Smooth muscle cell (in vitro differentiated cells): Measurements from ENCODE around the gene GRM3. TPM values are rescaled to one million over a fixed set of nuclear protein-coding genes. Genes with fewer than 3 reads are reported as not detected.

Experiments
- DNase-seq: peaks from one replicate; lab custom pipeline; 2025; ENCODE audit not compliant: unreplicated experiment; lab: John Stamatoyannopoulos, UW
- H2AFZ ChIP-seq: fragments of 200-600 bp; sonication (generic); 2 replicates; pipeline ENCODE4 v1.6.0; 2016; ENCODE audit warnings: antibody characterized with exemption, low read depth, mild to moderate bottlenecking
- H3F3A ChIP-seq: fragments of 200-600 bp; sonication (generic); 2 replicates; pipeline ENCODE4 v1.6.0; 2017; ENCODE audit warnings: antibody characterized with exemption, low read depth
- H3K27ac ChIP-seq: fragments of 200-600 bp; sonication (generic); 2 replicates; pipeline ENCODE4 v1.5.1; 2016; ENCODE audit warnings: low read depth, mild to moderate bottlenecking
- H3K27me3 ChIP-seq: fragments of 200-600 bp; sonication (generic); 2 replicates; pipeline ENCODE4 v1.6.1; 2016; ENCODE audit warnings: low read depth, mild to moderate bottlenecking
- H3K36me3 ChIP-seq: fragments of 200-600 bp; sonication (generic); 2 replicates; pipeline ENCODE4 v1.5.1; 2016; ENCODE audit warnings: low read depth
- H3K4me1 ChIP-seq: fragments of 200-600 bp; sonication (generic); 2 replicates; pipeline ENCODE4 v1.5.1; 2016; ENCODE audit warnings: low read depth
- H3K4me2 ChIP-seq: fragments of 200-600 bp; sonication (generic); 2 replicates; pipeline ENCODE4 v1.6.0; 2016; ENCODE audit warnings: mild to moderate bottlenecking
- H3K4me3 ChIP-seq: fragments of 200-600 bp; sonication (generic); 2 replicates; pipeline ENCODE4 v1.5.1; 2016; ENCODE audit warnings: mild to moderate bottlenecking
- H3K79me2 ChIP-seq: fragments of 200-600 bp; sonication (generic); 2 replicates; pipeline ENCODE4 v1.6.0; 2016; ENCODE audit warnings: low read depth, mild to moderate bottlenecking
- H3K9ac ChIP-seq: fragments of 200-600 bp; sonication (generic); 2 replicates; pipeline ENCODE4 v1.6.0; 2016; ENCODE audit warnings: low read depth
- H3K9me3 ChIP-seq: fragments of 200-600 bp; sonication (generic); replicated peaks from 2 replicates; pipeline ENCODE4 v1.5.1; 2016; ENCODE audit warnings: low read depth
- H4K20me1 ChIP-seq: fragments of 200-600 bp; sonication (generic); 2 replicates; pipeline ENCODE4 v1.6.0; 2016; ENCODE audit warnings: low read depth
- CTCF ChIP-seq: fragments of 200-600 bp; sonication (generic); IDR thresholded peaks from 2 replicates; pipeline ENCODE4 v1.5.1; 2017; ENCODE audit warnings: borderline replicate concordance, mild to moderate bottlenecking, antibody characterized with exemption; ENCODE audit not compliant: insufficient read depth, poor library complexity, severe bottlenecking
- WGBS: methylation state at CpG from one replicate; pipeline ENCODE4 v1.1.7; 2016; ENCODE audit warnings: low lambda C conversion rate; 5-methylcytosine and 5-hydroxymethylcytosine counted together
- polyA plus RNA-seq: library from polyadenylated mRNA; unstranded; fragments of >200 nt; fragmentation: Nextera tagmentation; extraction: Ambion mirVana; gene quantifications from 2 replicates; pipeline ENCODE4 v1.2.1, GENCODE V29; 2016
- total RNA-seq: library from RNA; depleted of rRNA; stranded (reverse); fragments of >200 nt; gene quantifications from 2 replicates; pipeline ENCODE4 v1.2.3, GENCODE V29; 2014

Gene GRM3
- total and polyA plus RNA-seq, 2 experiments from 2014 or later, result 0.35 TPM; not detected in 1

GRCh38 chr7:86664991-86665390 is 21.3 kb downstream of the GRM3 start:
- Histone ChIP-seq H3K79me2 (no peaks in the 10 kb centered on the region), H3K4me1 (peaks cover 20% of the 10 kb centered on the region), H3K27me3 (peaks cover 11% of the 10 kb centered on the region), H3K4me2 (no peak overlapping the region), H3K27ac (no peak overlapping the region), H3K36me3 (no peaks in the 10 kb centered on the region), H3K9me3 (no peaks in the 10 kb centered on the region), H4K20me1 (no peaks in the 10 kb centered on the region), H3K4me3 (no peak overlapping the region), H2AFZ (no peak overlapping the region), H3K9ac (no peak overlapping the region), H3F3A (no peaks in the 10 kb centered on the region)
- TF ChIP-seq CTCF, result no peak
- no peak for DNase-seq
- WGBS, result 92% methylated on average over 5 of the region's 5 CpGs

GRCh38 chr7:86665669-86666068 is 22.0 kb downstream of the GRM3 start:
- no peak overlapping the region for H3K4me2 ChIP-seq
- no peaks in the 10 kb centered on the region for H4K20me1 ChIP-seq
- no peak overlapping the region for H3K27ac ChIP-seq
- H3K4me3 ChIP-seq, result no peak overlapping the region
- DNase-seq, result no peak
- TF ChIP-seq CTCF, result no peak
- H3K4me1 ChIP-seq, result peaks cover 20% of the 10 kb centered on the region
- no peaks in the 10 kb centered on the region for H3F3A ChIP-seq
- 70% methylated on average over 2 of the region's 2 CpGs for WGBS
- H3K9me3 ChIP-seq, result no peaks in the 10 kb centered on the region
- H3K27me3 ChIP-seq, result peaks cover 11% of the 10 kb centered on the region
- H2AFZ ChIP-seq, result no peak overlapping the region
- no peaks in the 10 kb centered on the region for H3K36me3 ChIP-seq
- no peaks in the 10 kb centered on the region for H3K79me2 ChIP-seq
- H3K9ac ChIP-seq, result no peak overlapping the region

- H3F3A ChIP-seq, result no peaks in the 10 kb centered on the region
- H4K20me1 ChIP-seq, result no peaks in the 10 kb centered on the region
- no peak overlapping the region for H3K4me2 ChIP-seq
- H3K27me3 ChIP-seq, result peaks cover 11% of the 10 kb centered on the region
- no peak overlapping the region for H3K27ac ChIP-seq
- DNase-seq, result no peak
- no peak overlapping the region for H2AFZ ChIP-seq
- H3K4me1 ChIP-seq, result peaks cover 20% of the 10 kb centered on the region
- no peak overlapping the region for H3K9ac ChIP-seq
- no peaks in the 10 kb centered on the region for H3K9me3 ChIP-seq
- no peaks in the 10 kb centered on the region for H3K36me3 ChIP-seq
- 39% methylated on average over 4 of the region's 4 CpGs for WGBS
- H3K4me3 ChIP-seq, result no peak overlapping the region
- TF ChIP-seq CTCF, result no peak
- no peaks in the 10 kb centered on the region for H3K79me2 ChIP-seq
Observed at GRCh38 chr7:86667732-86668131, 24.0 kb downstream of the GRM3 start.

- no peak for DNase-seq
- H3K4me3 ChIP-seq, result no peak overlapping the region
- no peak for TF ChIP-seq CTCF
- no peak overlapping the region for H3K27ac ChIP-seq
- H3K4me2 ChIP-seq, result no peak overlapping the region
- no peaks in the 10 kb centered on the region for H3K79me2 ChIP-seq
- 30% methylated on average over 3 of the region's 3 CpGs for WGBS
- H2AFZ ChIP-seq, result no peak overlapping the region
- H3K27me3 ChIP-seq, result peaks cover 11% of the 10 kb centered on the region
- H4K20me1 ChIP-seq, result no peaks in the 10 kb centered on the region
- no peaks in the 10 kb centered on the region for H3K36me3 ChIP-seq
- H3K9ac ChIP-seq, result no peak overlapping the region
- H3F3A ChIP-seq, result no peaks in the 10 kb centered on the region
- peaks cover 20% of the 10 kb centered on the region for H3K4me1 ChIP-seq
- H3K9me3 ChIP-seq, result no peaks in the 10 kb centered on the region
Observed at GRCh38 chr7:86668315-86668714, 24.6 kb downstream of the GRM3 start.
